H9 (cell line): ENCODE data around the gene LIPH. TPM values are rescaled to one million over a fixed set of nuclear protein-coding genes. Genes with fewer than 3 reads are reported as not detected.

Source experiments
- DNase-seq: peaks from one replicate; pipeline ENCODE4 v3.0.0-alpha.2; 2017
- H2AFZ ChIP-seq: one replicate; pipeline ENCODE4 v1.6.1; 2013; ENCODE audit warnings: mild to moderate bottlenecking, low read length, control low read depth, moderate library complexity
- H2AK5ac ChIP-seq: 2 replicates; pipeline ENCODE4 v1.6.1; 2013; ENCODE audit warnings: low read length, control low read depth, mixed read lengths; ENCODE audit not compliant: insufficient read length
- H2BK120ac ChIP-seq: one replicate; pipeline ENCODE4 v1.6.1; 2013; ENCODE audit warnings: low read depth, mild to moderate bottlenecking, low read length, control low read depth, inconsistent platforms; ENCODE audit not compliant: poor library complexity, severe bottlenecking
- H2BK12ac ChIP-seq: 2 replicates; pipeline ENCODE4 v1.6.1; 2013; ENCODE audit warnings: low read length, control low read depth, mixed read lengths, low read depth; ENCODE audit not compliant: insufficient read length
- H2BK15ac ChIP-seq: 2 replicates; pipeline ENCODE4 v1.6.1; 2013; ENCODE audit warnings: low read depth, low read length, control low read depth
- H2BK20ac ChIP-seq: one replicate; pipeline ENCODE4 v1.6.1; 2013; ENCODE audit warnings: low read depth, mild to moderate bottlenecking, low read length, control low read depth, inconsistent platforms; ENCODE audit not compliant: poor library complexity, severe bottlenecking
- H2BK5ac ChIP-seq: 2 replicates; pipeline ENCODE4 v1.6.1; 2013; ENCODE audit warnings: low read length, control low read depth, mixed read lengths; ENCODE audit not compliant: insufficient read length
- H3K14ac ChIP-seq: 2 replicates; pipeline ENCODE4 v1.6.1; 2013; ENCODE audit warnings: low read length, control low read depth; ENCODE audit not compliant: insufficient read depth
- H3K18ac ChIP-seq: 2 replicates; pipeline ENCODE4 v1.6.1; 2013; ENCODE audit warnings: low read depth, mild to moderate bottlenecking, mixed read lengths, low read length, control low read depth; ENCODE audit not compliant: insufficient read length
- H3K23ac ChIP-seq: 2 replicates; pipeline ENCODE4 v1.6.1; 2013; ENCODE audit warnings: low read length, control low read depth, mixed read lengths, low read depth; ENCODE audit not compliant: insufficient read length
- H3K23me2 ChIP-seq: 2 replicates; pipeline ENCODE4 v1.6.1; 2013; ENCODE audit warnings: low read depth, mild to moderate bottlenecking, mixed read lengths, low read length, control low read depth; ENCODE audit not compliant: insufficient read length, poor library complexity, severe bottlenecking
- H3K27ac ChIP-seq: 2 replicates; pipeline ENCODE4 v1.5.1; 2013; ENCODE audit warnings: low read length, control low read depth, mixed read lengths, low read depth; ENCODE audit not compliant: insufficient read length
- H3K27me3 ChIP-seq: 2 replicates; pipeline ENCODE4 v1.6.1; 2013; ENCODE audit warnings: low read length, control low read depth, inconsistent platforms; ENCODE audit not compliant: insufficient read depth
- H3K4ac ChIP-seq: 2 replicates; pipeline ENCODE4 v1.6.1; 2013; ENCODE audit warnings: low read depth, mild to moderate bottlenecking, control low read depth, inconsistent platforms, low read length, moderate library complexity
- H3K4me1 ChIP-seq: 2 replicates; pipeline ENCODE4 v1.6.1; 2013; ENCODE audit warnings: low read length, control low read depth, inconsistent platforms; ENCODE audit not compliant: insufficient read depth
- H3K4me2 ChIP-seq: 2 replicates; pipeline ENCODE4 v1.6.1; 2013; ENCODE audit warnings: low read length, control low read depth, mixed read lengths; ENCODE audit not compliant: insufficient read length, insufficient read depth
- H3K56ac ChIP-seq: 2 replicates; pipeline ENCODE4 v1.6.1; 2013; ENCODE audit warnings: low read depth, mild to moderate bottlenecking, mixed read lengths, low read length, control low read depth; ENCODE audit not compliant: insufficient read length
- H3K79me1 ChIP-seq: 2 replicates; pipeline ENCODE4 v1.6.1; 2013; ENCODE audit warnings: low read depth, mild to moderate bottlenecking, moderate library complexity, low read length, control low read depth, inconsistent platforms; ENCODE audit not compliant: insufficient read depth, poor library complexity, severe bottlenecking
- H3K79me2 ChIP-seq: 2 replicates; pipeline ENCODE4 v1.6.1; 2013; ENCODE audit warnings: low read length, control low read depth, inconsistent platforms; ENCODE audit not compliant: insufficient read depth
- H3K9ac ChIP-seq: 2 replicates; pipeline ENCODE4 v1.6.1; 2013; ENCODE audit warnings: low read length, control low read depth, mixed read lengths; ENCODE audit not compliant: insufficient read length; ENCODE audit errors: extremely low read depth
- H3K9me3 ChIP-seq: one replicate; pipeline ENCODE4 v1.6.1; 2013; ENCODE audit warnings: low read depth, low read length, inconsistent platforms; ENCODE audit not compliant: control insufficient read depth
- H3T11ph ChIP-seq: one replicate; pipeline ENCODE4 v1.6.1; 2013; ENCODE audit warnings: mild to moderate bottlenecking, low read length, control low read depth, inconsistent platforms
- H4K20me1 ChIP-seq: one replicate; pipeline ENCODE4 v1.6.1; 2013; ENCODE audit not compliant: control insufficient read depth, insufficient read length, insufficient read depth
- H4K5ac ChIP-seq: 2 replicates; pipeline ENCODE4 v1.6.1; 2013; ENCODE audit warnings: low read depth, mild to moderate bottlenecking, mixed read lengths, low read length, control low read depth; ENCODE audit not compliant: insufficient read length
- H4K8ac ChIP-seq: replicated peaks from 2 replicates; pipeline ENCODE4 v1.6.1; 2013; ENCODE audit warnings: low read length, control low read depth, mixed read lengths, low read depth; ENCODE audit not compliant: insufficient read length
- H4K91ac ChIP-seq: 2 replicates; pipeline ENCODE4 v1.6.1; 2013; ENCODE audit warnings: low read depth, mild to moderate bottlenecking, moderate library complexity, mixed read lengths, low read length, control low read depth; ENCODE audit not compliant: insufficient read length
- H3K27ac Mint-ChIP-seq, 3 experiments: 2 replicates in 2 of 3; 3 replicates in 1 of 3; pipeline ENCODE4 v1.8.0; 2020 to 2021; ENCODE audit warnings: mixed read lengths in 3 of 3, mild to moderate bottlenecking in 1 of 3, moderate library complexity in 1 of 3
- H3K27me3 Mint-ChIP-seq: 2 replicates; pipeline ENCODE4 v1.8.0; 2021; ENCODE audit warnings: low read depth, mild to moderate bottlenecking, moderate library complexity, mixed read lengths
- H3K36me3 Mint-ChIP-seq, 3 experiments: 2 replicates in 2 of 3; 3 replicates in 1 of 3; pipeline ENCODE4 v1.8.0; 2020 to 2021; ENCODE audit warnings: low read depth in 3 of 3, mixed read lengths in 3 of 3; ENCODE audit not compliant: insufficient read depth in 1 of 3
- H3K4me1 Mint-ChIP-seq, 2 experiments: 2 replicates each; pipeline ENCODE4 v1.8.0; 2020; ENCODE audit warnings: mixed read lengths in 2 of 2
- H3K4me3 Mint-ChIP-seq, 2 experiments: 2 replicates in 1 of 2; 3 replicates in 1 of 2; pipeline ENCODE4 v1.8.0; 2020 to 2021; ENCODE audit warnings: mild to moderate bottlenecking in 2 of 2, mixed read lengths in 2 of 2, moderate library complexity in 1 of 2
- H3K9me3 Mint-ChIP-seq, 2 experiments: 2 replicates in 1 of 2; 3 replicates in 1 of 2; pipeline ENCODE4 v1.8.0; 2020; ENCODE audit warnings: mild to moderate bottlenecking in 2 of 2, mixed read lengths in 2 of 2, moderate library complexity in 1 of 2
- CTCF ChIP-seq: fragments of 200-600 bp; sonication (generic); conservative IDR thresholded peaks from 3 replicates; pipeline ENCODE4 v1.8.0; 2021; ENCODE audit warnings: antibody characterized with exemption, mild to moderate bottlenecking
- WGBS: extraction: QIAGEN DNeasy Blood & Tissue Kit; methylation state at CpG from one replicate; pipeline ENCODE4 v1.1.7; 2013; ENCODE audit warnings: missing lambda C conversion rate, low lambda C conversion rate, mixed read lengths; ENCODE audit not compliant: insufficient read length; ENCODE audit errors: extremely low coverage; 5-methylcytosine and 5-hydroxymethylcytosine counted together
- total RNA-seq: library from RNA; stranded (reverse); gene quantifications from 2 replicates; pipeline ENCODE4 v1.2.1, GENCODE V29; 2021

LIPH gene
- total RNA-seq, 1 experiment from 2014 or later = 0.17 TPM

GRCh38 chr3:185582236-185582635 is 29.8 kb upstream of the LIPH start:
- Histone ChIP-seq H4K5ac (peak overlapping the region; percentile 13), H3T11ph (no peak overlapping the region), H2AFZ (no peak overlapping the region), H3K9me3 (no peaks in the 10 kb centered on the region), H4K8ac (no peak overlapping the region), H3K4me1 (peaks cover 5% of the 10 kb centered on the region), H3K79me1 (peaks cover 5% of the 10 kb centered on the region), H3K4me2 (peak overlapping the region; percentile 78), H2AK5ac (no peak overlapping the region), H3K27me3 (no peaks in the 10 kb centered on the region), H3K23me2 (peaks cover 10% of the 10 kb centered on the region), H3K14ac (peak overlapping the region; percentile 42), H3K27ac (peak overlapping the region; percentile 79), H3K79me2 (peaks cover 20% of the 10 kb centered on the region), H3K23ac (no peak overlapping the region), H2BK5ac (no peak overlapping the region), H3K56ac (peak overlapping the region; percentile 5), H3K9ac (peak overlapping the region; percentile 63), H2BK12ac (no peak overlapping the region), H4K20me1 (no peaks in the 10 kb centered on the region), H4K91ac (no peak overlapping the region), H2BK120ac (no peak overlapping the region), H2BK15ac (no peak overlapping the region), H2BK20ac (no peak overlapping the region), H3K4ac (no peak overlapping the region), H3K18ac (no peak overlapping the region)
- Mint-ChIP-seq H3K9me3 (peaks cover 0 to 2% of the 10 kb centered on the region in 2 experiments; a peak in 1 of 5 replicates), H3K27ac (peak overlapping the region; percentile 97 to 99 (median 97)), H3K4me3 (peak overlapping the region; percentile 86 to 94), H3K36me3 (peaks cover 0 to 5% (median 4%) of the 10 kb centered on the region in 3 experiments; a peak in 4 of 7 replicates), H3K4me1 (peaks cover 28 to 46% of the 10 kb centered on the region in 2 experiments), H3K27me3 (no peaks in the 10 kb centered on the region; the same call in 1 of the 2 replicates)
- peak; percentile 85 for DNase-seq
- no CpG with 5 or more reads among the region's 3 CpGs for WGBS
- no peak for TF ChIP-seq CTCF
